Neural cell (in vitro differentiated cells): Measurements from ENCODE around the gene ROR2.

Source experiments
- CTCF ChIP-seq: fragments of 450-650 bp; IDR thresholded peaks from 2 replicates; pipeline ENCODE4 v1.5.1; 2014; ENCODE audit warnings: antibody characterized with exemption, mild to moderate bottlenecking, moderate library complexity; ENCODE audit not compliant: poor library complexity, severe bottlenecking
- EP300 ChIP-seq: fragments of 450-650 bp; conservative IDR thresholded peaks from 2 replicates; pipeline ENCODE4 v1.6.1; 2014; ENCODE audit warnings: antibody characterized with exemption, mild to moderate bottlenecking, moderate library complexity; ENCODE audit not compliant: poor library complexity, severe bottlenecking
- EZH2 ChIP-seq: fragments of 200-600, 300-800 bp; shearing (Covaris generic), sonication (generic); IDR thresholded peaks from 2 replicates; pipeline ENCODE4 v1.6.1; 2014; ENCODE audit warnings: antibody characterized with exemption, low read length, borderline replicate concordance, mild to moderate bottlenecking; ENCODE audit not compliant: insufficient read depth, poor library complexity, severe bottlenecking
- MXI1 ChIP-seq: fragments of 450-650 bp; conservative IDR thresholded peaks from 2 replicates; pipeline ENCODE4 v1.6.1; 2014; ENCODE audit warnings: antibody characterized with exemption, mild to moderate bottlenecking; ENCODE audit not compliant: poor library complexity, severe bottlenecking
- POLR2AphosphoS5 ChIP-seq: IDR thresholded peaks from 2 replicates; pipeline ENCODE4 v1.6.1; 2012
- RAD21 ChIP-seq: fragments of 450-650 bp; conservative IDR thresholded peaks from 2 replicates; pipeline ENCODE4 v1.6.1; 2014; ENCODE audit warnings: antibody characterized with exemption, mild to moderate bottlenecking, moderate library complexity
- REST ChIP-seq: IDR thresholded peaks from 2 replicates; pipeline ENCODE4 v1.6.1; 2012; ENCODE audit warnings: borderline replicate concordance
- SMC3 ChIP-seq: fragments of 450-650 bp; conservative IDR thresholded peaks from 2 replicates; pipeline ENCODE4 v1.6.1; 2014; ENCODE audit warnings: antibody characterized with exemption, mild to moderate bottlenecking, moderate library complexity; ENCODE audit not compliant: poor library complexity
- TAF1 ChIP-seq: IDR thresholded peaks from 2 replicates; pipeline ENCODE4 v1.6.1; 2012; ENCODE audit warnings: low read depth

- TF ChIP-seq CTCF (no peak), RAD21 (no peak), REST (no peak), EZH2 (no peak), MXI1 (no peak), POLR2AphosphoS5 (no peak), SMC3 (no peak), TAF1 (no peak), EP300 (no peak)
These were observed 185.4 kb downstream of the ROR2 start for GRCh38 chr9:91764661-91765060.
